Hair follicular keratinocyte (primary cell): ENCODE measurements around the gene RSL1D1. TPM values are rescaled to one million over a fixed set of nuclear protein-coding genes. Genes with fewer than 3 reads are reported as not detected.

Source experiments
- total RNA-seq: library from RNA; depleted of rRNA; stranded (reverse); fragments of >200 nt; gene quantifications from 2 replicates; pipeline ENCODE4 v1.2.3, GENCODE V29; 2015

The RSL1D1 gene
- total RNA-seq = 180 and 184 TPM in 2 replicates

GRCh38 chr16:11851294-11852091 lies at the start of gene RSL1D1:
Gene RSL1D1 (minus strand): TSS chr16:11851542. CDS start chr16:11851512, 30 bp downstream.

GRCh38 chr16:11797166-11797956 lies 54.0 kb downstream of the RSL1D1 start, which contains the start of gene ZC3H7A:
Gene ZC3H7A (minus strand): TSS chr16:11797258. CDS start chr16:11782354, 14,904 bp downstream.

Other genes with a start within 250 kb of the RSL1D1 start
- gene SNN, start 183.1 kb downstream of the RSL1D1 start, total RNA-seq = 7.3 and 8.4 TPM in 2 replicates
- 31.9 and 37.7 TPM in 2 replicates for gene TXNDC11, start 108.7 kb downstream of the RSL1D1 start, total RNA-seq
- gene ZC3H7A, start 54.3 kb downstream of the RSL1D1 start, total RNA-seq = 14.5 and 20.1 TPM in 2 replicates
- 80.9 and 112 TPM in 2 replicates for gene GSPT1, start 64.4 kb upstream of the RSL1D1 start, total RNA-seq
- gene NPIPB2, start 90.5 kb upstream of the RSL1D1 start, total RNA-seq = 3.2 and 6.6 TPM in 2 replicates
- gene TNFRSF17, start 113.7 kb upstream of the RSL1D1 start, total RNA-seq = not detected in 2 replicates
- gene SNX29, start 125.2 kb upstream of the RSL1D1 start, total RNA-seq = 5.8 and 10.2 TPM in 2 replicates